ENCODE data around the gene UBASH3A. TPM values are rescaled to one million over a fixed set of nuclear protein-coding genes. Genes with fewer than 3 reads are reported as not detected.

Gene UBASH3A
- total RNA-seq, 1 donor = not detected

DNA sequence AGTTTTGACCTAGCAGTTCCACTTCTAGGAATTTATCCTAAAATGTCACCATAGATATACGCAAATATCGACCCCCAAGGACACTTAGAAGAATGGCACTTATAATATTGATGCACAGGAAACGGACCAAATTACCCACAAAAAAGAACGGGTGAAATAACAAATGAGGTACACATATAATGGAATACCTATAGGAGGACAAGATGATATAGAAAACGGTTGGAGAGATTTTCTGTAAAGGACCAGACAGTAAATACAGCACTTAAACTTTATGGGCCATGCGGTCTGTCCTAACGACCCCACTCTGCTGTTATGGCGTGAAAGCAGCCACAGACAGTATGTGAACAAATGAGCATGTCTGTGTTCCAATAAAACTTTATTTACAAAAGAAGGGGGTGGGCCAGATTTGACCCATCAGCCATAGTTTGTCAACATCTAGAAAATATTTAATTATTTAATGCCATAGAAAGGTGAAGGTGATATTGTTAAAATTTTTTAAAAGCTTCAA, 10.2 kb upstream of the UBASH3A start:
- no peak for DNase-seq (ENCODE audit: low read depth)
- no peak overlapping the region for H3K4me3 ChIP-seq (ENCODE audit: low read depth, low read length)
- no peak for TF ChIP-seq CTCF (IDR thresholded peaks at IDR 0.05; ENCODE audit: insufficient read depth, low read length)

GRCh38 chr21:42395302-42395701, 8.4 kb upstream of the UBASH3A start:
- no peak for DNase-seq (ENCODE audit: low read depth)
- no peak overlapping the region for H3K4me3 ChIP-seq (ENCODE audit: low read depth, low read length)
- TF ChIP-seq CTCF (IDR thresholded peaks at IDR 0.05; ENCODE audit: insufficient read depth, low read length) = no peak

DNA sequence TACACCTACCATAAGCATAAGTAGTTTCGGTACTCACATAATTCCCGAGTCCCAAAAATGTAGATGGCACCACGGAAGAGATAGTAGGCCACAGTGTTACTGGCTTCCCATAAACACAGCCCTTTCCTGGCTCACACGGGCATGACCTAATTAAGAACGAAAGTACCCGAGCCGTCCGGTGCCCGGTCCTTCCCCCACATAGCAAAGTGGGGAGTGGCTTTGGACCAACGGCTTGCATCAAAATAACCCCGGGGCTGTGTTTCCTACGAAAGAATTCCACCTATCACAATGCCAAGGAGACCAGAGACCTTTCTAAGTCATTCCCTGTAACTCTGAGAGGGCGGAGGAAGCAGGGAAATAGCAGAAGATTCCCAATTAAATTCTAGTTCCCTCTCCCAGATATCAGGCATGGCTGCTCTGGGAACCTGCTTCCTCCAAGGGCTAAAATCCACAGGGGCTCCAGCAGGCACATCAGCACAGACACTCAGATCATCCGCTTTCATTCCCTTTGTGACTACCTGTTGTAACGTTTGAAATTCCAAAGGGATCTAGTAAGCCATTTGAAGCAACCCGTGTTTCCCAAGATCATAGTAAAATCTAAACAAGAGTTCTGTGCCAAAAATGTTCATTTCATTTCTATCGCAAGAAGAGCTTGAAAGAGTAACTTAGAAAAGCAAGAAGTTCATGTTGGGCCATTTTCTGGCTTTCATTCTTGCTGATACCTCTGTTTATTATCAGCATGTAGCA, 7.6 kb upstream of the UBASH3A start, which contains the start of gene TMPRSS3:
Gene TMPRSS3 (minus strand): TSS at position 148 of the 747 bp plus-strand sequence. CDS start 635 bp downstream, outside the sequence.
- TF ChIP-seq CTCF (IDR thresholded peaks at IDR 0.05; ENCODE audit: insufficient read depth, low read length) = no peak
- DNase-seq (ENCODE audit: low read depth) = no peak
- no peak within 1 kb of the TSS for H3K4me3 ChIP-seq (ENCODE audit: low read depth, low read length)

DNA sequence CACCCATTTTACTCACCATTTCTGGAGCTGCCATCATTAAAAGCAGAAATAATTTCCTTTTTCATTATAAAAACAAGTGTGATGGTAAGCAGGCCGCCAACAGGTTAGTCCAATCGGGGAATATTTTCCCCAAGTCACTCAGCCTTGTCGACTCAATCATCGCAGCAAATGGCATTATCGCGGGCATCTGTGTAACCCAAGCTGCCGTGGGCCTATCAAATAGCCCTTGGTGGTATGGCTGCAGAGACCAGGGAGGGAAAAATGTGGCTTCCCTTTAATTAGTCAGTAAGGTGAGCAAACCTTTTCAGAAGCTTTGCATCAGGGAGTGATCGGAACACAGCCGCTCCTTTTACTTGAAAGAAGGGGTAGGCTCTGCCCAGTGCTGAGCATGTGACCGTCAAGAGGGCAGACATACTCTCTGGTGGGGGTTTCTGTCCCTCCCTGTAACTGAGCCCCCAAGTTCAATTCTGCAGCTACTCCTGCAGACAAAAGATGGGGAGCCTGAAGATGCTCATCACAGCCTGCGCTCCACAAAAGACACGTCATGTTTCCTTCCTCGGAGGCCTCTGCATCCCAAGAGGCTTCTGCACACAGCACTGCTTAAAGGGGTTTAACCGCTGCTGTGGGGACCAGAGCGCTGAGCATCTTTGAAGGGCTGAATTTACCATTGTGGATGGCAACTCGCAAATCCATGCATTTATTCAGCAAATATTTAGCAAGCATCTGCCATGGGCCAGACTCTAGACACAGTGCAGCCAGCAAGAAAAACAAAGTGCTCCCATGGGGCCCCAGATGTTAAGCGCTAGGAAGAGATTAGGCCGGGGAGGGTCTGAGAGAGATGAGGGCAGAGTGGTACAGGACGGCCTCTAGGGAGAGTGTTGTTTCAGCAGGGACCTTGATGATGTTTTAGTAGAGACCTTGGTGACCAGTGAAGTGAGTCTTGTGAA, 6.6 kb upstream of the UBASH3A start:
- no peak overlapping the region for H3K4me3 ChIP-seq (ENCODE audit: low read depth, low read length)
- DNase-seq (ENCODE audit: low read depth) = no peak
- no peak for TF ChIP-seq CTCF (IDR thresholded peaks at IDR 0.05; ENCODE audit: insufficient read depth, low read length)

DNA sequence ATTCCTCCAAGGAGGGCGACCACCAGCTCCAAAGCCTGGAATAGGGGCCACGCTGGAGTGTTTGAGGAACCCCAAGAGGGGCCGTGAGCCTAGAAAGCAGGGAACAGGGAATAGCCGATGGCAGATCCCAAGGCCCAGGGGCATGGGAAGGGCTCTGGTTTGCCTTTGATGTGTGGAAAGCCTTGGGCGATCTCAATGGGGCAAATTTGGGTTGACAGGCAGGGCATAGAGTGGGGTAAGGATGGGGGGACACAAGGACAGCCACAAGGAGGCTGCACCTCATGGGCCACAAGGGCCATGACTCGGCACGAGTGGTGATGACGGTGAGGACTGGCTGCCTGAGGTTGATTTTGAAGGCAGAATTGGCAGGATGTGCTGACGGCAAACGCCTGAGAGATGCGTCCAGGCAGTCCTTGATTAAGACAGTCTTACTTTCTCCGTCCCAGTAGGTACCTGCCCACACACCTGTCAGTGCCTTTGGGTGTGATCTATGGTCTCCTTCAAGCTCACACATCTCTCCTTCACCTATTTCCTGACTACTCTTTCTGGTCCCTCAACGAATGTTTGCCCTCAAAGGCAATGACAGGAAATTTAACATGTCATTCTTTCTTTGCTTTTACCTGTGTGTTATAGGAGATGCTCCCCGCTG, 5.8 kb upstream of the UBASH3A start:
- H3K4me3 ChIP-seq (ENCODE audit: low read depth, low read length) = no peak overlapping the region
- TF ChIP-seq CTCF (IDR thresholded peaks at IDR 0.05; ENCODE audit: insufficient read depth, low read length) = no peak
- no peak for DNase-seq (ENCODE audit: low read depth)

- H3K4me3 ChIP-seq (ENCODE audit: low read depth, low read length) = no peak overlapping the region
- TF ChIP-seq CTCF (IDR thresholded peaks at IDR 0.05; ENCODE audit: insufficient read depth, low read length) = no peak
- no peak for DNase-seq (ENCODE audit: low read depth)
Measured at GRCh38 chr21:42398436-42399028, 5.2 kb upstream of the UBASH3A start.

Measured in fibroblast of the aortic adventitia (primary cell).